SU-DHL-6 (cell line): ENCODE data around the gene CNTRL.
"Not testable (repeated sequence)": the region's sequence is repeated elsewhere in the genome, so short reads cannot be mapped to it uniquely, and the experiment has no call there.

Source experiments
- H2AFZ ChIP-seq: fragments of 200-600 bp; sonication (generic); 2 replicates; pipeline ENCODE4 v1.6.1; 2014; ENCODE audit warnings: low read depth, mild to moderate bottlenecking, moderate library complexity, mixed read lengths, antibody characterized with exemption, low read length; ENCODE audit not compliant: severe bottlenecking
- H3F3A ChIP-seq: fragments of 200-600 bp; shearing (Covaris generic); 2 replicates; pipeline ENCODE4 v1.6.0; 2016; ENCODE audit warnings: antibody characterized with exemption, mild to moderate bottlenecking; ENCODE audit not compliant: insufficient read depth
- H3K27ac ChIP-seq: fragments of 200-600 bp; sonication (generic); 2 replicates; pipeline ENCODE4 v1.5.1; 2016; ENCODE audit warnings: low read depth, mild to moderate bottlenecking, low read length, moderate library complexity, mixed read lengths
- H3K27me3 ChIP-seq: fragments of 200-600 bp; sonication (generic), shearing (Covaris generic); 2 replicates; pipeline ENCODE4 v1.6.0; 2014; ENCODE audit warnings: mild to moderate bottlenecking, low read length
- H3K36me3 ChIP-seq: fragments of 200-600 bp; sonication (generic); 2 replicates; pipeline ENCODE4 v1.6.1; 2014; ENCODE audit warnings: mild to moderate bottlenecking, low read length, mixed read lengths
- H3K4me2 ChIP-seq: fragments of 300-600, 200-600 bp; shearing (Covaris generic), sonication (generic); 2 replicates; pipeline ENCODE4 v1.6.0; 2014; ENCODE audit warnings: low read length, low read depth, mild to moderate bottlenecking; ENCODE audit not compliant: poor library complexity, severe bottlenecking
- H3K4me3 ChIP-seq: fragments of 200-600 bp; sonication (generic); 2 replicates; pipeline ENCODE4 v1.5.1; 2014; ENCODE audit warnings: antibody characterized with exemption, low read length, mild to moderate bottlenecking, mixed read lengths; ENCODE audit not compliant: insufficient read depth, poor library complexity, severe bottlenecking
- H3K79me2 ChIP-seq: fragments of 200-600 bp; sonication (generic); 2 replicates; pipeline ENCODE4 v1.6.1; 2014; ENCODE audit warnings: mild to moderate bottlenecking, low read length, moderate library complexity; ENCODE audit not compliant: insufficient read depth
- H3K9ac ChIP-seq: fragments of 200-600 bp; sonication (generic); 2 replicates; pipeline ENCODE4 v1.7.0; 2014; ENCODE audit warnings: mild to moderate bottlenecking, low read length
- H3K9me2 ChIP-seq: fragments of 200-600 bp; sonication (generic); replicated peaks from 2 replicates; pipeline ENCODE4 v1.6.1; 2014; ENCODE audit warnings: low read length; ENCODE audit not compliant: insufficient read depth
- H3K9me3 ChIP-seq: fragments of 200-600 bp; sonication (generic); 2 replicates; pipeline ENCODE4 v1.6.1; 2014; ENCODE audit warnings: low read length, mixed read lengths; ENCODE audit not compliant: insufficient read depth
- H4K20me1 ChIP-seq: fragments of 200-600 bp; sonication (generic); 2 replicates; pipeline ENCODE4 v1.6.1; 2014; ENCODE audit warnings: low read depth, mild to moderate bottlenecking, antibody characterized with exemption, low read length, moderate library complexity, mixed read lengths
- EZH2phosphoT487 ChIP-seq: fragments of 200-600 bp; sonication (generic), shearing (Covaris generic); conservative IDR thresholded peaks from 2 replicates; pipeline ENCODE4 v1.6.1; 2018; ENCODE audit warnings: mild to moderate bottlenecking, antibody characterized with exemption, low read length, moderate library complexity, mixed read lengths
- TF ChIP-seq, protein P1 (sequence below): fragments of 200-600 bp; sonication (generic); IDR thresholded peaks from one replicate; pipeline ENCODE4 v1.5.1; 2017; ENCODE audit warnings: antibody characterized with exemption, mild to moderate bottlenecking, low read length, moderate library complexity; ENCODE audit not compliant: insufficient read depth, poor library complexity, severe bottlenecking

Gene CNTRL, protein sequence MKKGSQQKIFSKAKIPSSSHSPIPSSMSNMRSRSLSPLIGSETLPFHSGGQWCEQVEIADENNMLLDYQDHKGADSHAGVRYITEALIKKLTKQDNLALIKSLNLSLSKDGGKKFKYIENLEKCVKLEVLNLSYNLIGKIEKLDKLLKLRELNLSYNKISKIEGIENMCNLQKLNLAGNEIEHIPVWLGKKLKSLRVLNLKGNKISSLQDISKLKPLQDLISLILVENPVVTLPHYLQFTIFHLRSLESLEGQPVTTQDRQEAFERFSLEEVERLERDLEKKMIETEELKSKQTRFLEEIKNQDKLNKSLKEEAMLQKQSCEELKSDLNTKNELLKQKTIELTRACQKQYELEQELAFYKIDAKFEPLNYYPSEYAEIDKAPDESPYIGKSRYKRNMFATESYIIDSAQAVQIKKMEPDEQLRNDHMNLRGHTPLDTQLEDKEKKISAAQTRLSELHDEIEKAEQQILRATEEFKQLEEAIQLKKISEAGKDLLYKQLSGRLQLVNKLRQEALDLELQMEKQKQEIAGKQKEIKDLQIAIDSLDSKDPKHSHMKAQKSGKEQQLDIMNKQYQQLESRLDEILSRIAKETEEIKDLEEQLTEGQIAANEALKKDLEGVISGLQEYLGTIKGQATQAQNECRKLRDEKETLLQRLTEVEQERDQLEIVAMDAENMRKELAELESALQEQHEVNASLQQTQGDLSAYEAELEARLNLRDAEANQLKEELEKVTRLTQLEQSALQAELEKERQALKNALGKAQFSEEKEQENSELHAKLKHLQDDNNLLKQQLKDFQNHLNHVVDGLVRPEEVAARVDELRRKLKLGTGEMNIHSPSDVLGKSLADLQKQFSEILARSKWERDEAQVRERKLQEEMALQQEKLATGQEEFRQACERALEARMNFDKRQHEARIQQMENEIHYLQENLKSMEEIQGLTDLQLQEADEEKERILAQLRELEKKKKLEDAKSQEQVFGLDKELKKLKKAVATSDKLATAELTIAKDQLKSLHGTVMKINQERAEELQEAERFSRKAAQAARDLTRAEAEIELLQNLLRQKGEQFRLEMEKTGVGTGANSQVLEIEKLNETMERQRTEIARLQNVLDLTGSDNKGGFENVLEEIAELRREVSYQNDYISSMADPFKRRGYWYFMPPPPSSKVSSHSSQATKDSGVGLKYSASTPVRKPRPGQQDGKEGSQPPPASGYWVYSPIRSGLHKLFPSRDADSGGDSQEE (N-terminal part only)

DNA sequence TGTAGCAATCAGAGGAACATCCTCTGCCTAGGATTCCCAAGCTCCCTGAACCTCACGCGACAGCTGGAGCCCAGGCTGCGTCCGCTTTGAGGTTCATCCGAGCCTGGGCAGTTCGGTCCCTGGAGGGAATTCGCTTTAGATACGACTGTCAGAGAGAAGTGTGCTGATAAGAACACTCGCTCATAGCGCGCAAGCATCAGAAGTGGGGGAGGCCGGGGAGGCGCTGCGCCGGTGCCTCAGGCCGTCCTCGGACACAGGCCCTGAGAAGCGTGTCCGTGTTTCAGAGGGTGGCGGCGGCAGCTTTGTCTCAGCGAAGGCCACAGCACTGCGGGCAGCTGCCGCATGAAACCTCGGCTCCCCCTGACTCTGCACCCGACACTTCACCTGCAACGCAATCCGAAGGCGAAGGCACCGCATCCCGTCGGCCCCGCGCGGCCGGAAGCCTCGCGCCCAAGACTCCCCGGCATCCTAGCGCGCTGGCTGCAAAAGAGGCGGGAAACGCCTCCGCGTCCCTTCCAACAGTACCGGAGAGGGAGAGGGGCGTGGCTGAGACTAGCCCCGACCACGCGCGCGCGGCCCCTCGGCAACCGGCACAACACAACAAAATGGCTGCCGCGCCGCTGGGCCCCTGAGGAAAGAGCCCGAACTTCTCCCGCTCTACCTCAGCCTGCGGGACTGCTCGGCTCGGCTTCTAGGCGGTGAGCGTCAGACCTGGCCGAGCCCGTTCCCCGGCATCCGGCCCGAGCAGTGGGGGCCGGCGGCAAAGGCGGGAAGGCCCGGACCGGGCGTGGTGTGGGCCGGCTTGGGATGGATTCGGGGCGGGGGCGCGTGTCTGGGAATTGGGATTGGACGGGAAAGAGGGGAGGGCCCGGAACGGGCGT, at the start of gene CNTRL:
TSS of gene CNTRL (plus strand) at position 586 of the 881 bp plus-strand sequence. CDS start 13,372 bp downstream, outside the sequence.
- Histone ChIP-seq H3K4me2 (peak within 1 kb of the TSS; percentile 98), H3K9me3 (0 out of 2 replicates have a peak, but pooled peaks cover 3% of the 10 kb centered on the region), H3K9me2 (no peaks in the 10 kb centered on the region), H3K9ac (peak within 1 kb of the TSS; percentile 96), H2AFZ (peak within 1 kb of the TSS; percentile 16), H3K36me3 (no peaks in the 10 kb centered on the region), H3K27ac (peak within 1 kb of the TSS; percentile 100), H3K4me3 (peak within 1 kb of the TSS; percentile 88), H3F3A (peaks cover 39% of the 10 kb centered on the region), H4K20me1 (no peaks in the 10 kb centered on the region; the same call in 1 of the 2 replicates), H3K79me2 (peaks cover 51% of the 10 kb centered on the region), H3K27me3 (no peaks in the 10 kb centered on the region)
- TF ChIP-seq, protein P1, sequence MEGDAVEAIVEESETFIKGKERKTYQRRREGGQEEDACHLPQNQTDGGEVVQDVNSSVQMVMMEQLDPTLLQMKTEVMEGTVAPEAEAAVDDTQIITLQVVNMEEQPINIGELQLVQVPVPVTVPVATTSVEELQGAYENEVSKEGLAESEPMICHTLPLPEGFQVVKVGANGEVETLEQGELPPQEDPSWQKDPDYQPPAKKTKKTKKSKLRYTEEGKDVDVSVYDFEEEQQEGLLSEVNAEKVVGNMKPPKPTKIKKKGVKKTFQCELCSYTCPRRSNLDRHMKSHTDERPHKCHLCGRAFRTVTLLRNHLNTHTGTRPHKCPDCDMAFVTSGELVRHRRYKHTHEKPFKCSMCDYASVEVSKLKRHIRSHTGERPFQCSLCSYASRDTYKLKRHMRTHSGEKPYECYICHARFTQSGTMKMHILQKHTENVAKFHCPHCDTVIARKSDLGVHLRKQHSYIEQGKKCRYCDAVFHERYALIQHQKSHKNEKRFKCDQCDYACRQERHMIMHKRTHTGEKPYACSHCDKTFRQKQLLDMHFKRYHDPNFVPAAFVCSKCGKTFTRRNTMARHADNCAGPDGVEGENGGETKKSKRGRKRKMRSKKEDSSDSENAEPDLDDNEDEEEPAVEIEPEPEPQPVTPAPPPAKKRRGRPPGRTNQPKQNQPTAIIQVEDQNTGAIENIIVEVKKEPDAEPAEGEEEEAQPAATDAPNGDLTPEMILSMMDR = no peak
- TF ChIP-seq EZH2phosphoT487 = no peak

DNA sequence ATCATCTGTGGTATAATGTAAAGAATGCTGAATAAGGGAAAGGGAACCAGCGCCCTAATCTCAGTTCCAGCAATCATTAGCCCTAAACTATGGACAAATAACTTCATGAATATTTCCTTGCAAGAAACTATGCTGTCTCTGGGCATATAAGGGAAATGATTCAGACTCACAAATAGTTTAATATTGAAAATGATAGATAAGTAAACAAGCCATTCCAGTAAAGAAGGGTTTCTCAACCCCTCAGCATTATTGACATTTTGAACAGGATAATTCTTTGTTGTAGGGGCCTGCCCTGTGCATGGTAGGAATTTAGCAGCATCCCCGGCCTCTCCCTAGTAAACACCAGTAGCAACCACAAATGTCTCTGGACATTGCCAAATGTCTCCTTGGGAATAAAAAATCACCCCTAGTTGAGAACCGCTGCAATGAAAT, 48.5 kb upstream of the CNTRL start:
- Histone ChIP-seq H3K9me3 (no peaks in the 10 kb centered on the region), H3K4me2 (no peak overlapping the region), H3K36me3 (no peaks in the 10 kb centered on the region), H3K27me3 (no peaks in the 10 kb centered on the region), H3F3A (no peaks in the 10 kb centered on the region), H2AFZ (no peak overlapping the region), H4K20me1 (no peaks in the 10 kb centered on the region), H3K27ac (no peak overlapping the region), H3K9me2 (no peaks in the 10 kb centered on the region), H3K9ac (no peak overlapping the region), H3K4me3 (no peak overlapping the region), H3K79me2 (no peaks in the 10 kb centered on the region)
- TF ChIP-seq EZH2phosphoT487 = no peak
- TF ChIP-seq, protein P1 = no peak

DNA sequence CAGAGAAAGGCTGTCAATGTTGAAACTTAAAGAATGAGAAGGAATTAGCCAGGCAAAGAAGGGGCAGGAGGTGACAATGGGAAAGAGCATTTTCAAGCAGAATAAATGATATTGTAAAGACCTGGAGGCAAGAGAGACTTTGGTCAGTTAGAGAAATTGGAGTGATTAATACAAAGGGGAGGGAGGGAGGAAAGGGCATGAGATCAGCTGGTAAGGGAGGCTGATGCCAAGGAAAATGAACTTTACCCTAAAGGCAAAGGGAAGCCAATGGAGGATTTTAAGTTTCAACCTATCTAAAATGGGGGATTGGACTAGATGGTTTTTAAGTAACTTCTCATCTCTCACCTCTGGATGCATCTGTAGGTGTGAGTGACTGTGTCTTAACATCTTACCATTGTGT, 48.0 kb upstream of the CNTRL start:
- TF ChIP-seq, protein P1 = no peak
- no peak for TF ChIP-seq EZH2phosphoT487
- no peak overlapping the region for H3K9ac ChIP-seq

DNA sequence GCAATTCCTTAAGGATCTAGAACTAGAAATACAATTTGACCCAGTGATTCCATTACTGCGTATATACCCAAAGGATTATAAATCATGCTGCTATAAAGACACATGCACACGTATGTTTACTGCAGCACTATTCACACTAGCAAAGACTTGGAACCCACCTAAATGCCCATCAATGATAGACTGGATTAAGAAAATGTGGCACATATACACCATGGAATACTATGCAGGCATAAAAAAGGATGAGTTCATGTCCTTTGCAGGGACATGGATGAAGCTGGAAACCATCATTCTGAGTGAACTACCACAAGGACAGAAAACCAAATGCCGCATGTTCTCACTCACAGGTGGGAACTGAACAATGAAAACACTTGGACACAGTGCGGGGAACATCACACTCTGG, 46.5 kb upstream of the CNTRL start:
- not testable (repeated sequence) for H2AFZ ChIP-seq, H3F3A ChIP-seq, H3K9me2 ChIP-seq, H3K4me2 ChIP-seq, H3K27me3 ChIP-seq, H3K36me3 ChIP-seq, H3K27ac ChIP-seq, H3K79me2 ChIP-seq, H4K20me1 ChIP-seq, H3K4me3 ChIP-seq, H3K9ac ChIP-seq, H3K9me3 ChIP-seq

More for the DNA sequence above, 48.0 kb upstream of the CNTRL start:
- no peak overlapping the region for H3K4me3 ChIP-seq
- H3K27me3 ChIP-seq = no peaks in the 10 kb centered on the region
- no peaks in the 10 kb centered on the region for H3K79me2 ChIP-seq
- H3K4me2 ChIP-seq = no peak overlapping the region
- H4K20me1 ChIP-seq = no peaks in the 10 kb centered on the region
- H3K36me3 ChIP-seq = no peaks in the 10 kb centered on the region
- no peaks in the 10 kb centered on the region for H3K9me2 ChIP-seq
- H3F3A ChIP-seq = no peaks in the 10 kb centered on the region
- H3K9me3 ChIP-seq = no peaks in the 10 kb centered on the region
- no peak overlapping the region for H2AFZ ChIP-seq
- no peak overlapping the region for H3K27ac ChIP-seq
